SK-N-DZ (cell line): ENCODE results near the gene GHITM. TPM values are rescaled to one million over a fixed set of nuclear protein-coding genes. Genes with fewer than 3 reads are reported as not detected.
"Not testable (repeated sequence)": the region's sequence is repeated elsewhere in the genome, so short reads cannot be mapped to it uniquely, and the experiment has no call there.

Experiments
- DNase-seq: peaks from one replicate; pipeline ENCODE4 v3.0.0-alpha.2; 2015; ENCODE audit warnings: low spot score
- polyA plus RNA-seq, 2 experiments: library from polyadenylated mRNA; depleted of rRNA; stranded (reverse); fragments of >200 nt; gene quantifications; 2 replicates each; pipeline ENCODE4 v1.2.3, GENCODE V29; 2014

The GHITM gene
- 222 and 226 TPM in 2 replicates for polyA plus RNA-seq (2014; cell fraction: cytosol; rRNA removed)
- 106 and 117 TPM in 2 replicates for polyA plus RNA-seq (2014; cell fraction: nucleus; rRNA removed)

DNA sequence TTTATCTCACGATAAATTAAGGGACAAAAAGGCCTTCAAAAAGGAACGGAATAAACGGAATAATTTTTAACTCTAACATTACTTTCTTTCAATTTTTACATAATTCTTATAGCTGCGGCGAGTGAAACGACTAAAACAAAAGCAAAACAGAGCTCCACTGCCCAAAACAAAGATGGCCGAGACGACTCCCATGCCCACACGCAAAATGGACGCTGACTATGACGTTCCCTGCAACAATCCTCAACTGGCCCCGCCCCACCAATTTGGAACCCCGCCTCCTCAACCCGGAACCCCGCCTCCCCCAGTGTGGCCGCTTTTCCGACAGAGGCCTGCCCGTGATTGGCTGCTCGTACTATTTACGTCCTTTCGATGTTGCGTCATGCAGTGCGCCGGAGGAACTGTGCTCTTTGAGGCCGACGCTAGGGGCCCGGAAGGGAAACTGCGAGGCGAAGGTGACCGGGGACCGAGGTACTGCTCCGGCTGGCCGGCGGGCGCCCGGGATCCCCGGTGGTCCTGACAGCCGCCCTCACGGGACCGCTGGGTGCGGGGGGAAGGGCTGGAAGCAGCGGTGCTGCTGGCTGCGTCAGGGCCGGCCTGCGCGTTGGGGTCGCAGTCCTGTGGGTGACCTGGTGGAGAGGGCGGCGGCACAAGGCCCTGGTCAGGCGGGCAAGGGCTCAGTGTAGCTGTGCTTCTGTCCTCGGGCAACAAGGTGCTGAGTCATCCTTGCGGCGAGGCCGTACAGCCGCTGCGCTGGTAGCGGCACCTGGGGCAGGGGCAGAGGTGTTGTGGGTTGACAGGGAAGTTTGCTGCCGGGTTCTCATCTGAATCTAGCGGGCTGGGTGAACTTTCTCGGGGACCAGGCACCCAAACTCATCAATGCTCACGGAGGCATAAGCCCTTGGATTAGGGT, at the start of gene GHITM:
TSS of gene GHITM (plus strand) at position 384 of the 910 bp plus-strand sequence. CDS start 1,992 bp downstream, outside the sequence.
- peak; percentile 97 for DNase-seq

GRCh38 chr10:84095811-84096497, 43.4 kb upstream of the GHITM start:
- DNase-seq: peak; percentile 29

DNA sequence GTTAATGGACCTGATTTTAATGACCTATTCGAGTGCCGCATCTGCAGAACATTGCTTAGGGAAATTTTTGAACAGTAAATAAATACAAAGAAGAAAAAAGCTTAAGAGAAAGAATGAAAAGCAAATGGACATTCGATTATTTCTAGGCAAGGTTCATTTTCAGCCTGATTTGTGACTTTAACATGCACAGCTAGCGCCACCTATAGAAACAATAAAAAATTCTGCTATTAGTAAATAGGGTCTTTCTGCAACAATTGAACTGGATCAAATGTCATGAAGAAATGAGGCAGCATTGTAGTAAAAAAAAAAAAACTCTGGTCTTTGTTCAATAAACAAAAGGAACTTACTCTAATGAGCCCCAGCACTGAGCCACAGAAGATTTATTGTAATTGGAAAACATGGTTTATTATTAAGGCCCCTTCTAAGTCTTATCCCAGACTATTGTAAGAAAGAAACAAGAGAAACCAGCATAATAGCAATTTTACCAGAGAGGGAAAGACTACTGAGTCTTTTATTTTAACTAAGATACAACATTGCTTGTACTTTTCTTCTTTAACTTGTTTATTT, 41.4 kb upstream of the GHITM start:
- DNase-seq: peak; percentile 35

GRCh38 chr10:84098667-84099066, 40.6 kb upstream of the GHITM start:
- DNase-seq: no peak

- DNase-seq: no peak
Observed at GRCh38 chr10:84101042-84101441, 38.3 kb upstream of the GHITM start.

DNA sequence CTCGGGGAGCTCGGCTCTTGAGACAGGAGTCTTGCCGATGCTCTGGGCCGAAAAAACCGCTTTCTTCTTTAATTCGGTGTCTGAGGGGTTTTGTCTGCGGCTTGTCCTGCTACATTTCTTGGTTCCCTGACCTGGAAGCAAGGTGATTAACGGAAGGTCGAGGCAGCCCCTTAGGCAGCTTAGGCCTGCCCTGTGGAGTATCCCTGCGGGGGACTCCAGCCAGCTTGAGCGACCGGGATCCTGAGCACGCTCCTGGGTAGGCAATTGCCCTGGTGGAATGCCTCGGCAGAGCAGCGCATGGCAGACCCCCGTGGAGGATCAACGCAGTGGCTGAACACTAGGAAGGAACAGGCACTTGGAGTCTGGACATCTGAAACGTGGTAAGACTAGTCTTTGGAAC, 30.5 kb upstream of the GHITM start:
- no peak for DNase-seq

GRCh38 chr10:84109772-84110171, 29.5 kb upstream of the GHITM start:
- not testable (repeated sequence) for DNase-seq

GRCh38 chr10:84113468-84113867, 25.8 kb upstream of the GHITM start:
- not testable (repeated sequence) for DNase-seq

DNA sequence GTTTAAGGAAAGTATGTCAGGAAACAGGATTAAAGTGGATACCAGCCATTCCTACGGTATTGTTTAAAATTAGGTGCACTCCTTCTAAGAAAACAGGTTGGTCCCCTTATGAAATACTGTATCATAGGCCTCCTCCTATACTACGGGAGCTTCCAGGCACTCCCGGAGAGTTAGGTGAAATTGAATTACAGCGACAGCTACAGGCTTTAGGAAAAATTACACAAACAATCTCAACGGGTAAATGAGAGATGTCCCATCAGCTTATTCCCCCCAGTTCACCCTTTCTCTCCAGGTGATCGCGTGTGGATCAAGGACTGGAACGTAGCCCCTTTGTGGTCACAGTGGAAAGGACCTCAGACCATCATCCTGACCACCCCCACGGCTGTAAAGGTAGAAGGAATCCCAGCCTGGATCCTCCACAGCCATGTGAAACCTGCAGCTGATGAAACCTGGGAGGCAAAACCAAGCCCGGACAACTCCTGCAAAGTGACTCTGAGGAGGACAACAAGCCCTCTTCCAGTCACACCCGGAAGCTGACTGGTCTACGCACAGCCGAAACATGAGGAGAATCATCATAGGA, 25.1 kb upstream of the GHITM start:
- DNase-seq: peak; percentile 41

GRCh38 chr10:84117204-84117603, 22.1 kb upstream of the GHITM start:
- DNase-seq: peak; percentile 37

GRCh38 chr10:84117686-84118394, 21.5 kb upstream of the GHITM start:
- peak; percentile 62 for DNase-seq

DNA sequence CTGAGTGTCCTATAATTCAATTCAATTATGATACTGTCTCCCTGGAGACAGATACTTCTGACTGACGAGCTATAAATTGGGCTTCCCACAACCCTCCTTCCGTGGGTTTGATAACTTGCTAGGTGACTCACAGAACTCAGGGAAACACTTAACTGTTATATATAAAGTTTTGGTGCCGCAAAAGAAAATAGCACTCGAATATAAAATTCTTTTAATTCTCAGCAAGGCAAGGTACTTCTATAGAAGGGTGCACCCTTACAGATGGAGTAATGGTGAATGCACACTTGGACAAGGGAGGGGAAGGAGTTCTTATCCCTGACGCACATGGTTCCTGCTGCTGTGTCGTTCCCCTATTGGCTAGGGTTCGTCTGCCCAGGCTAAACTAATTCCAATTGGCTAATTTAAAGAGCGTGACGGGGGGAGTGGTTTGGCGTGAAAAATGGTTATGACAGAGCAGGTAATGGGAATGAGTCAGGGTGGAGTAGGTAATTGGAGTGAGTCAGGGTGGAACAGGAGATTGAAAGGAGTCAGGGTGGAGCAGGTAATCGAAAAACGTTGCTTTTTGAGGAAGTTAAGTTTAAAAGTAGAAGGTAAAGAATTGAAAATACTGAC, 20.8 kb upstream of the GHITM start:
- peak; percentile 38 for DNase-seq

DNA sequence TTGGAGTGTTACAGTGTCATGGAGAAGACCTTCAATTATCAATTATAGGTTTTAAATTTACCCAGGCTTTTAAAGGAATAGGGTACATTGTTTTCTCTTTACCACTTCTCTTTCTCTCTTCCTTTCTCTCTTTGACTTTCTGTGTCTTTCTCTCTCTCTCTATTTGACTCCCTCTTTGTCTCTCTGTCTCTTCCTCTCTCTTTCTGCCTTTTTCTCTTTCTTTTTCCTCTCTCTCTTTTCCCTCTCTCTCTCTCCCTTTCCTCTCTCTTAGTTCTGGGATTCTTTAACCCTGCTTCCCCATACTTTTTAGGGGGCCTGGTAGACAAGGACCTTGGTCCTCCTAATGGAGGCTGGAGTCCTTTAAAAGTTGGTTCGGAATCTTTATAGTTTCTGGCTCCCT, 15.9 kb upstream of the GHITM start:
- no peak for DNase-seq

- DNase-seq: not testable (repeated sequence)
Observed at GRCh38 chr10:84125910-84126784, 13.2 kb upstream of the GHITM start.

DNA sequence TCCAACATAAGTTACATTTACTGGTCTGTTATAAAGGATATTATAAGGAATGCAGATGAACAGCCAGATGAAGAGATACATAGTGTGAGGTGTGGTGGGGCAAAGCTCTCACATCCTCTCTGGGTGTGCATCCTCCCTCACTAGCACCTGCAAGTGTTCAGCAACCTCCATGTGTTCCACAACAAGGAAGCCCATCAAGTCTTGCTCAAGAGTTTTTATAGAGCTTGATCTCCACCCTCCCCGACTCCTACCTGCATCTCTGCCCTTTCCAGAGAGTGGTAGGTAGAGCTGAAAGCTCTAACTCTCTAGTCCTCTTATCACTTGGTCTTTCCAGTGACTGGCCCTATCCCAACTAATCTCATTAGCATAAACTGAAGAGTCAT, 12.5 kb upstream of the GHITM start:
- no peak for DNase-seq

DNA sequence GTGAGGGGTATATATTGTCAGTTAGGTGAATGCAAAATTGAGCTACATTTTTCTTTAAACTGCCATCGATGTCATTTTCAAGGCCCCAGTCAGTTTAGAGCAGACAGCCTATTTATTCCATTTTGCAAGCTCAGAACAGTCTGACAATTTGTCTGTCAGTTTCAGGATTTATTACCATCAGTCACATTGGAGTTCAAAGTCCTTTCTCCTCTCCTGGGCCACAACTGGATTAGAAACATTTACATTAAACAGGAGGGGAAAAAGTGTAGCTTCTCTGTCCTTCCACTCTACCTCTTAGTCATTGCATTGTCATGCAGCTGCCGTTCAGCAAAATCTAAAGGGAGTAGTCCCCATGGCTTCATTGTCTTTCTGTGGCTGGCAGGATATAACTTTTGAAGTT, 3.5 kb upstream of the GHITM start:
- DNase-seq: no peak

GRCh38 chr10:84137811-84138210, 1.5 kb upstream of the GHITM start:
- no peak for DNase-seq

- no peak for DNase-seq
Observed at GRCh38 chr10:84138478-84139125, 707 bp upstream of the GHITM start.

DNA sequence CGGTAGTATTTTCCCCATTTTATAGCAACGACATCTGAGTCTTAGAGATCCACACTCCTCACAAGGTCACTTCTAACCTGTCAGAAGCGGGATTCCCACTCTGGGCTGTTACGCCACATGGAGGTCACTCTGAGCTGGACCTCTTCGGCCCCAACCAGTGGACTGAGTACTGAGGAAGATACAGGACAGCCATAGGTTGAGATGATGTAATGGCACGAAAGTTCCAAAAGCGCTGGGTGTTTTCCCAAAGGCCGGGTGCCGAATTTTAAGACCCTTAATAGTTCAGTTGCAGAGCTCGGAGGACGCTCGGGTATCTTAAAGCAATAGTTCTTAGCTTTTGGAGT, 699 bp downstream of the GHITM start:
- no peak for DNase-seq
